Activated T-cell treated with anti-CD3 and anti-CD28 coated beads for 1 hour (primary cell): ENCODE data around the gene CD247.

Experiments used
- DNase-seq: peaks from one replicate; pipeline ENCODE4 v3.0.0-alpha.2; 2020; ENCODE audit warnings: low read depth

Gene CD247

DNA sequence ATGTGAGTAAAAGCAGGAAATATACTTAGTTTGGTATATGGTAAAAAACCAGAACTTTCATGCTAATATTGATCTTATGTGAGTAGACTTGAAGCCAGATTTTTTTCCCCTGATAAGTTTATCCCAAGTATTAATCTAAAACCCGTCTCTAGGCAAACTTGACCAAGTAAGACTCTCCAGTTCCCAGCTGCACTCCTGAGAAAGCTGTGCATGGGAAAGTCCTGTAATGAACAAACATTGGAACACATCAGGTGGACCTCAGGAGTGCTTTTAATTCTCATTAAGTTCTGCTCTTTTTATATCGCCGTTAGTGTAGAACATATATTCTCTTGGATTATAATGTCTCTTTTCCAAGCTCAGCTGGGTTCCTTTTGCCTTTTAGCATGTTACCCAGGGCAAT lies 105.0 kb downstream of the CD247 start:
- DNase-seq = no peak

DNA sequence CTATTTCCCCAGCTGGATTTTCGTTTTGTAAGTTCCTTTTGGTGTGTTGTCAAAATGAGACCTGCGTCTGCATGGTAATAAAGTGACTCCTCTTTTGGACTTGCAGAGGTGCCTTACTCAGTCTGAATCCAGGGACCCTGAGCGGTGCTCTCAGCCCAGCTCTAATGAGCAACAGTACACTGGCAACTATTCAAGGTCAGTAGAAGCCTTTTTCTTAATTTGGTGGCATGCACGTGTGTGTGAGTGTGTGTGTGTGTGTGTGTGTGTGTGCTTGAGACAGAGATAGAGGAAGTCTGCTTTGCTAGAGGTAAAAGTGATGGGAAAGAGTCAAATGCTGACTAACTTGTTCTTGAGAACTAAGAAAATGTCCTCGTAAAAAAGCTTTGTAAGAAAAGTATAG lies 105.4 kb downstream of the CD247 start:
- DNase-seq = no peak

DNA sequence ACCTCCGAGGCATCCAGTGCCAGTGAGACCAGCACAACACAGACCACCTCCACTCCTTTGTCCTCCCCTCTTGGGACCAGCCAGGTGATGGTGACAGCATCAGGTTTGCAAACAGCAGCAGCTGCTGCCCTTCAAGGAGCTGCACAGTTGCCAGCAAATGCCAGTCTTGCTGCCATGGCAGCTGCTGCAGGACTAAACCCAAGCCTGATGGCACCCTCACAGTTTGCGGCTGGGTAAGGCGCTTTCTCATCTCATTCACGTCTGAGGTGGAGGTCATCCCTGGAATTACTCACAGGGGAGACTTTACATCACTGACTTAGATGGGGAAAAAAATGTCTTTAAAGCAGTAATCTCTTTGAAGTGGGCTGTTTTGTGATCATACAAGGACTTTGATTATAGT lies 106.3 kb downstream of the CD247 start:
- DNase-seq = no peak

DNA sequence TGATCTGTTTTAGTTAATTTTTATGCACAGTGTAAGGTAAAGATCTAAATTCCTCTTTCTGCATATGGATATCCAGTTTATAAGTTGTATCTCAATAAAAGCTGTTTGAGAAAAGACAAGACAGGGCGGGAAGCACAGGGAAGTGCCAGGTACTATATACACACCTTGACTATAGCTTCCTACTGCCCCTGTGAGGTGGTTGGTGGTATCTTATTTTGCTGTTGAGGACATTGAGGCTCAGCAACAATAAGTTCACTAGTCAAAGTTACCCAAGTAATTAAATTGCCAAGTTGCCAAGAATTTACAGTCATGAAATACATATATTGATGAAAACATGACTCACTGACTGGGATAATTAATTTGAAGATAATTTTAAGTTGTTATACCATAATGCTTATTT lies 109.1 kb downstream of the CD247 start:
- DNase-seq = no peak

DNA sequence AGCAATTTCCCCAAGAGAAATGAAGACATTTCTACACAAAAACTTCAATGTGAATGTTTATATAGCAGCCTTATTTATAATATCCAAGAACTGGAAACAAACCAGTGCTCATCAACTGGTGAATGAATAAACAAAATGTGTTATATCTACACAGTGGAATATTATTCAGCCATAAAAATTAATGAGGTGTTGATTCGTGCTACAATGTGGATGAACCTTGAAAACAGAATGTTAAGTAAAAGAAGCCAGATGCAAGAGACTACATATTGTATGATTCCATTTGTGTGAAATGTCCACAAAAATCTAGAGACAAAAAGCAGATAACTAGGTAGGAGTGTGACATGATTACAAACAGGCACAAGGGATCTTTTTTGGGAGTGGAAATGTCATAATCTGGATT lies 110.0 kb downstream of the CD247 start:
- DNase-seq = no peak

DNA sequence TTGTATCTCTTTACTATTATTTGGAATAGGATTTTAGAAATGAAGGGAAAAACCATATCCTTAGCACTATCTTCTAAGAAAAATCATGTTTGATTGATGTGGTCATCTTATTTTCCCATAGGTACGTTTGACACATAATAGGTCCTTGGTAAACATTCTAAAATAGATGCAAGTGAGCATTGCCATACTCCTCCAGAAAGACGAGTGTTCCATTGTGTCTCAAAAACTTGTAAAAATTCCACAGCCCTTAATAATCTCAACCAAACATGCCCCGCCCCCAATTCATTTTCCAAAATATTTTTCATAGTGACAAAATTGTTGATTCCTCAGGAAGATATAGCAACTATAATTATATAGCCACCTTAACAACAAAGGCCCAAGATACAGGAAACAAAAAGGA lies 113.4 kb downstream of the CD247 start:
- no peak for DNase-seq

DNA sequence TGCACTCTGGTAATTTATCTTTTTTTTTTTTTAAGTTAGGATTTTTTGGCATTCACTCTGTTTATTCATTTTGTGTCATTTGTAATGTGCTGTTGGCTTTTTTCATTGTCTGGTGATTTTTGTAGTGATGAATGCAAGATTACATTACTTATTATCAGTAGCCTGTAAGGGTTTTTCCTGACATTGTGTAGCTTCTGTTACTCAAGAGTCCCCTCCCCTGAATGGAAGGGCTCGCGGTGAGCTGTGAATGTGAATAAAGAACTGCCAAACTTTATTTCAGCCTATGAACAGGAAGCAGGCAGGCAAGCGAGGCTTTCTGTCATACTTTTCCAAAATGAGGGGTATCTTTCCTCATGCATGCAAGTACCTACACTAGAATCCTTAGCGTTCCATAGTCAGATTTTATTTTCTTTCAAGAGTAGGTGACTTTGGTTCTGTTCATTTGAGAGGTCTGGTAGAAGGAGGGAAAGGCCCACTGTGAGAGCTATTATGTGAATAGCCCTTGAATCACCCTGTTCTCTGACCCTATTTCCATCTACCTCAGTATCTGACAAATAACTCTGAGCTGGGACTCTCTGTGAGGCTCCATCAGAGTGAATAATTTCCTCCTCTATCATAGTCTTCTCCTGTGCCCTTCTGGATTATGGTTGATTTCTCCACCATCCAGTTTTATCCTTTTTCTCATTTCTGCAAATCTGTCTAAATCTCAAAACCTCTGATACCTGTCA lies 114.0 kb downstream of the CD247 start:
- DNase-seq = no peak

DNA sequence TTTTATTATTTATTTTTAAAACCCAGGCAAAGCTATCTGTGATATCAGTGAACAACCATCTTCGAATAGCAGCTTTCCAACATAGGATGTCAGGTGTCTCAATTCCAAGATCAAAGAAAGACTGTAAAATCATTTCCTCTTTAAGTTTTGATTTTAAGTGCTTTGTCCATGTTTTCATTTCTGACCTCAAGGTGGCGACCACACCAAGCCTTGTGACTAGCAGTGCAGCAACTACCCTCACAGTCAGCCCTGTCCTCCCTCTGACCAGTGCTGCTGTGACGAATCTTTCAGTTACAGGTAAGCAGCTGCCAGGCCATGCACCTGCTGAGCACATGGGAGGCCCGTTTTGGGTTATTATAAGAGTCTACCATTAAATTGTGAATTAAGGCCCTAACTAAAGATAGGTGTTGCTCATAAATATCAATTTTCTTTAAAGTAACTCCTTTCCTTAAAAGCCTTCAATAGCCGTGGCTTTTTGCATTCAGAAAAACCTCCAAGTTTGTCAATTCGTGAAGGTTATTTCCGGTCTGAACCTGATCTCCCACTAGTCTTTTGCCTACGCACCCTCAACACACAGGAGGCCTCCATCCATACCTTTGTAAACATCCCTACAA lies 117.0 kb downstream of the CD247 start:
- peak; percentile 14 for DNase-seq

DNA sequence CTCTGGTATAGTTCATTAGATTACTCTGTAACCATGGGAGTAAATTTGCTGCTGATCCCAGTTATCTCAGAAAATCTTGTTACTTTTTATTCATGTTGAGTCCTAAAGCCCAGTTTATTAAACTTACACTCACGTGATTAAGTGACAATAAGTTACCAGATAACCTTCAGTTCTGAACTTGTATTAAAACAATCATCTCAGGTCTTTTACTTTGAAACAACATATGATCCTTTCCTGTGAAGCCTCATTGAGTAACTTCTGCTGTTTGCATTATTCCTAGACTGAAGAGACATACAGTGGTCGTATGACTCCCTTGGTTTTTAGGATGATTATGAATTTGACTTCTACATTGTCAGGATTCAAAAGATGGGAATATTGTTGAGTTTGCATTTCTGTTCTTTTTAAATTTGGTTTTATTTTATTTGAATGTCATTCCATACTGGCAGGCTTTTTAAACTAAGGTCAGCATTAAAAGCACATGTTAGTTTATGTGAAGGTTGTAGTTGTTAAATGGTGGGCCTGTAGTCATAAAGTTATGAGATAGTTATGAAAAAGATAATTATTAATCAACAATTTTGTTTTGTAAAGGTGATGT lies 117.9 kb downstream of the CD247 start:
- DNase-seq = no peak

DNA sequence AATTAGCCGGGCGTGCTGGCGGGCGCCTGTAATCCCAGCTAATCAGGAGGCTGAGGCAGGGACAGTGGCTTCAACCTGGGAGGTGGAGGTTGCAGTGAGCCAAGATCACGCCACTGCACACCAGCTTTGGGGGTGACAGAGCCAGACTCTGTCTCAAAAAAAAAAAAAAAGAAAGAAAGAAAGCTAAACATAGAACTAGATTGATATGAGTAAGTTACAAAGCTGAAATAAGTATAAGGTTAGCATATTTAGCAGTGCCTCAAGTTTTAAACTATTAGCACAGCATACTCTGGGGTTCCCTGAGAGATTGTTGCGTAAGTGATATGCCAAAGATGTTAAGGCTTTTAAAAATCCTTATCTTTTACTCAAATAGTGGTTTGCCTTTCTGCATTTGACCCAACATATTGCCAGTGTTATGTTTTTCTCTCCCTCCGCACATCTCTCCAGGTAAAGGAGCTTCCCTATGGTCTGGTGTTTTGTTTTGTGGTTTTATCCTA lies 126.1 kb downstream of the CD247 start:
- DNase-seq = no peak

DNA sequence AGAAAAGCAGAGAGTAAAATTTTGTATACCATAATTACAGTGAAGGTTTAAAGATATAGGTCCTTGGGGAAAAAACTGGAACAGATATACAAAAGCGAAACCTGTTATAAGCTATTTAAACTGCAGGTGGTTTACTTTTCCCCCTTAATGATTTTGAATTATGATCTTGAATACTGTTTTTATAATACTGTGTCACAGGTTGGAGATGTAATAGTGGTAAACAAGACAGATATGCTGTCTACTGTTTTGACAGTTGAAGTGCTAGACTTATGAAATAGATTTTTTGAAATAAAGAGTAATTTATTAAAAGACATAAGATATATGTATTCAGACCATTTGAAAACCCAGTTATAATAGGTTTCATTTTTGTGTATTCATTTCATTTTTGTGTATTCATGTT lies 129.4 kb downstream of the CD247 start:
- DNase-seq = no peak

DNA sequence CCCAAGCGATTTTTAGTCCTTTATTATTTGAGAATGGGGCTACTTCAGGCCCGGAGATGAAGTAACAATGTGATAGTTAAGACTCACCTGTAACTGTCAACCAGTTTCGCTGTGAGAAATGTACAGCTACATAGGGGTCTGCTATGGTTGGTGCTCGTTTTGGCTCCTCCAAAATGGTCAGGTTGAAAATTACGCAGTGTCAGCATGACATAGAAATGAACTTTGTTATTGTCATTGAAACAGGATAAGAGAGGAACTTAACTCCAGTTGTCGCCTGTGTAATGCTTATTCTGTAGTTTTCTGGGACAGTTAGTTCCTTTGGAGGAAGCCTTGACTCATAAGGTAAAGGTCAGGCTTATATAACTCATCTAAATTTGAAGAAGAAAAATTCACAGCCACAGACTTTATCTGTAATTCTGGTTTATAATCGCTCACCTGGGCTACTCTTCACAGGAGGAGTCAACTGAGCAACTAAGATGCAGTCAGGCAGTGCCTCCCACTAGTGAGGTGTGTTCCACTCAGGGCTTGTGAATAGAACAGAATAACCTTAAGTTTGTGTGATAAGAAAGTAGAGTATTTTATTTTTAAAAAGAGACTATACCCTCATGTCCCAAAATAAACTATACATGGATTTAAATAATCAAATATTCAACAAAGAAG lies 130.9 kb downstream of the CD247 start:
- no peak for DNase-seq
